ENCODE results near the gene PTPRS. TPM values are rescaled to one million over a fixed set of nuclear protein-coding genes. Genes with fewer than 3 reads are reported as not detected.

PTPRS gene
- total and polyA plus RNA-seq, 9 of the 15 experiments (the other 6 are each of a cell fraction or from before 2014, with no cell fraction given) = 1.1 to 49.4 (median 14.1) TPM

DNA sequence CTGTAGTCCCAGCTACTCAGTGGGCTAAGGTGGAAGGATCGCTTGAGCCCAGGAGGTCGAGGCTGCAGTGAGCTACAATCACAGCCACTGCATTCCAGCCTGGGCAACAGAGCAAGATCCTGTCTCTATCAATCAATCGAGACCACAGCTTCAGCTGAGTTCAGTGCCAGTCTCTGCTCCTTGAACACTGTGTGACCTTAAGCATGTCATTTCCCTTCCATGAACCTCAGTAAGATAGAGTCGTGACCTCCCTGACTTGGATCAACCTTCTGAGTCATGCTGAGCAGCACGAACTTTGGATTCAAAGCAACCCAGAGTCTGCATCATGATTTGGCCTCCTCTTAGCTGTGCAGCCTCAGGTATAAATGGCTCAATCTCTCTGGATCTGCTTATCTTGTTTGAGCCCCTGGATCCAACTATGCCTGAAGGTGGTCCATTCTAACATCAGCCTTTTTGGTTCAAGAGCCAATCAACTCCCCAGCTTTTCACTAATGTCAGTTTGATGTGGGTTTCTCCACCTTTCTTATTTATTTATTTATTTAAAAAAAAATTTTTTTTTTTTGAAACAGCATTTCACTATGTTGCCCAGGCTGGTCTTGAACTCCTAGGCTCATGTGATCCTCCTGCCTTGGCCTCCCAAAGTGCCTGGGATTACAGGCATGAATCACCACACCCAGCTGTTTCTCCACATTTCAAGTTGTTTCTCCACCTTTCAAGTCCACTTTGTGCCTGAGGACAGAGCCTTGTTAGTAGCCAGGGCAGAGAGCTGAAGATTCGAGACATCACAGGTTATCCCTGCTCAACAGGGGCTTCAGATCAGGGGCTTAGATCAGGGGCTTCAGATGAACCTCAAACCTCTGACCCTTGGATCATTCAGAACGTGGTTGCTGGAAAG lies 26.4 kb downstream of the PTPRS start (continued):
- TF ChIP-seq, protein P1, sequence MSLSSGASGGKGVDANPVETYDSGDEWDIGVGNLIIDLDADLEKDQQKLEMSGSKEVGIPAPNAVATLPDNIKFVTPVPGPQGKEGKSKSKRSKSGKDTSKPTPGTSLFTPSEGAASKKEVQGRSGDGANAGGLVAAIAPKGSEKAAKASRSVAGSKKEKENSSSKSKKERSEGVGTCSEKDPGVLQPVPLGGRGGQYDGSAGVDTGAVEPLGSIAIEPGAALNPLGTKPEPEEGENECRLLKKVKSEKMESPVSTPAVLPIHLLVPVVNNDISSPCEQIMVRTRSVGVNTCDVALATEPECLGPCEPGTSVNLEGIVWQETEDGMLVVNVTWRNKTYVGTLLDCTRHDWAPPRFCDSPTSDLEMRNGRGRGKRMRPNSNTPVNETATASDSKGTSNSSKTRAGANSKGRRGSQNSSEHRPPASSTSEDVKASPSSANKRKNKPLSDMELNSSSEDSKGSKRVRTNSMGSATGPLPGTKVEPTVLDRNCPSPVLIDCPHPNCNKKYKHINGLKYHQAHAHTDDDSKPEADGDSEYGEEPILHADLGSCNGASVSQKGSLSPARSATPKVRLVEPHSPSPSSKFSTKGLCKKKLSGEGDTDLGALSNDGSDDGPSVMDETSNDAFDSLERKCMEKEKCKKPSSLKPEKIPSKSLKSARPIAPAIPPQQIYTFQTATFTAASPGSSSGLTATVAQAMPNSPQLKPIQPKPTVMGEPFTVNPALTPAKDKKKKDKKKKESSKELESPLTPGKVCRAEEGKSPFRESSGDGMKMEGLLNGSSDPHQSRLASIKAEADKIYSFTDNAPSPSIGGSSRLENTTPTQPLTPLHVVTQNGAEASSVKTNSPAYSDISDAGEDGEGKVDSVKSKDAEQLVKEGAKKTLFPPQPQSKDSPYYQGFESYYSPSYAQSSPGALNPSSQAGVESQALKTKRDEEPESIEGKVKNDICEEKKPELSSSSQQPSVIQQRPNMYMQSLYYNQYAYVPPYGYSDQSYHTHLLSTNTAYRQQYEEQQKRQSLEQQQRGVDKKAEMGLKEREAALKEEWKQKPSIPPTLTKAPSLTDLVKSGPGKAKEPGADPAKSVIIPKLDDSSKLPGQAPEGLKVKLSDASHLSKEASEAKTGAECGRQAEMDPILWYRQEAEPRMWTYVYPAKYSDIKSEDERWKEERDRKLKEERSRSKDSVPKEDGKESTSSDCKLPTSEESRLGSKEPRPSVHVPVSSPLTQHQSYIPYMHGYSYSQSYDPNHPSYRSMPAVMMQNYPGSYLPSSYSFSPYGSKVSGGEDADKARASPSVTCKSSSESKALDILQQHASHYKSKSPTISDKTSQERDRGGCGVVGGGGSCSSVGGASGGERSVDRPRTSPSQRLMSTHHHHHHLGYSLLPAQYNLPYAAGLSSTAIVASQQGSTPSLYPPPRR (CRISPR knock-in tag; IDR thresholded peaks at IDR 0.05; ENCODE audit: borderline replicate concordance) = no peak

DNA sequence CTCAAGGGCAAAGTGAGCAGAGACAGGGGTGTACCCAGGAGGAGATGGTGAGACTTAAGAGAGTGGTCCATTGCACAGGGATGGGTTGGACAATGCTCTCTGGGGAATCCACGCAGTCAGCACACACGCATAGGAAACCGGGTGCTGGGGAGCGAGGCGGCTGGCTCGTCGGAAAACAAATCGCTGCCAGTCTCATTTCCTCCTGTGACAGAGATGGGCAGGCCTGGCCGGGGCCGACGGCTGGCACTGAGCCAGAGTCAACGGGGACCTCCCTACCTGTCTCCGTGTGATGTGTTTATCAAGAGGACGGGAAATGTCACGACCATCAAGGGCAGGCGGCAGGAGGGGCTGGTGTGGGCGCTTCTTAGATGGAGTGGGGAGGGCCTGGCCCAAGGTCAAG lies 27.3 kb downstream of the PTPRS start:
- BruUV-seq (replicated peaks) = no TSS peak
- no peak overlapping the region for H3K27ac ChIP-seq (ENCODE audit: extremely low read depth, low read depth, low read length)
- ATAC-seq = no peak
- TF ChIP-seq MCM2 (IDR thresholded peaks at IDR 0.05; ENCODE audit: low read depth) = no peak
- TF ChIP-seq NFIC (IDR thresholded peaks at IDR 0.05) = peak; percentile 81
- TF ChIP-seq ESRRA (IDR thresholded peaks at IDR 0.05; ENCODE audit: borderline replicate concordance, low read depth) = 0 out of 2 replicates have a peak, but pooled peaks have one; percentile 15
- ChIA-PET POLR2A (no interaction called here), CTCF (ENCODE audit: low intra/inter-chr PET ratio) (no interaction called here)
- no peak for FAIRE-seq
- no peak overlapping the region for H3K9ac ChIP-seq (ENCODE audit: insufficient read depth in 1 of 2, low read depth in 2 of 2, low read length in 2 of 2)
- in situ Hi-C loops (cut with MboI) = no loop called here
- no peaks in the 10 kb centered on the region for H3K9me1 ChIP-seq (ENCODE audit: control insufficient read depth, insufficient read depth, low read length)
- H4K20me1 ChIP-seq (replicated peaks; ENCODE audit: control insufficient read depth, insufficient read depth, low read length) = peaks cover 8% of the 10 kb centered on the region; the same call in 1 of the 2 replicates
- H3K4me2 ChIP-seq (ENCODE audit: insufficient read depth, low read length) = no peak overlapping the region
- no peaks in the 10 kb centered on the region for H3K36me3 ChIP-seq (ENCODE audit: control insufficient read depth, insufficient read depth, low read length)
- no peak overlapping the region for H2AFZ ChIP-seq (ENCODE audit: low read depth, low read length)
- no peaks in the 10 kb centered on the region for H3K9me3 ChIP-seq (replicated peaks; ENCODE audit: control insufficient read depth, insufficient read depth, low read depth, low read length)
- H3K79me2 ChIP-seq (ENCODE audit: control insufficient read depth, insufficient read depth, low read length) = no peaks in the 10 kb centered on the region
- DNase-seq (ENCODE audit: extremely low read depth in 1 of 4, low spot score in 3 of 4) = no peak
- H3K27me3 ChIP-seq (ENCODE audit: control insufficient read depth in 2 of 2, insufficient read depth in 2 of 2, low read length in 2 of 2) = no peaks in the 10 kb centered on the region
- intact Hi-C loops (cut with micrococcal nuclease) = no loop called here
- H3K4me3 ChIP-seq = no peak overlapping the region
- WGBS (ENCODE audit: insufficient coverage, low coverage, missing lambda C conversion rate) = 9% methylated on average over 17 of the region's 17 CpGs
- H3K4me1 ChIP-seq (replicated peaks in 1 of 2; ENCODE audit: control insufficient read depth in 2 of 2, insufficient read depth in 2 of 2, low read length in 2 of 2) = peaks cover 0 to 8% of the 10 kb centered on the region in 2 experiments; a peak in 2 of 5 replicates

Data from K562 (cell line).